ENCODE measurements around the gene RASSF4.

RASSF4 gene

DNA sequence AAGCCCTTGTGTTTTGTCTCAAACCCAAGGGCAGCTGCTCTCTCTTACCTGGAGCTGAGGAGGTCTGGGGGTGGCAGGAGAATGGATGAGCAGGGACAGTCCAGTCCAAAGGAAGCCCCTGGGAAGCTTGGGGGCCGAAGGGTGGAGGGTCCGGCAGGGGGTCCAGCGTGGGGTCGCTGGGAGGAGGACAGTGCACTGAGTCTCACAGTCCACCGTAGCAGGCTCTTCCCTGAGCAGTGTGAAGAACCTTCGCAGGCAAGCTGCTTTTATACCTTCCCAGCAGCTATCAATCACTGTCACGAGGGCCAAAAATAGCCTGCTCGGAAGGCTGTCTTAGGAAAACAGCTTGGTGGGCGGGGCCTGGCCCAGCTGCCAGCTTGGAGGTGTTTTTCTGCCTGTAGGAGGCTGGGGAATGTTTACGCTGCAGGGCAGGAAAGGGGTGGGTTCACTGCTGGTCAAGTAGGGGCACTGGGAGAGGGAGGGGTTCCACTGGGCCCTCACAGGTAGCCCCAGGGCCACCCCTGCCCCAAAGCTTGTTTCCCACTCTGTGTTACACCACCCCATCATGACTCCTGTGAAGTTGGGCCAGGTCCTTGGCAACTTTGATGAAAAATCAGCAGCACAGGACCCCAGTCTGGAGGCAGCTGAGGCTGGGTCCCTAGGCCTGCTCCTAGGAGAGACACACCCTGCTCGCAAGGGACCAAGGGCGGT lies 19.1 kb downstream of the RASSF4 start, which contains the start of gene DEPP1:
Gene DEPP1, minus strand, starts transcription at position 240 of the 711 bp plus-strand sequence. CDS start 779 bp downstream, outside the sequence.
- Mint-ChIP-seq H3K4me3 (no peak within 1 kb of the TSS), H3K4me1 (ENCODE audit: low read depth) (peaks cover 17% of the 10 kb centered on the region), H3K27me3 (peaks cover 5% of the 10 kb centered on the region), H3K27ac (no peak within 1 kb of the TSS), H3K9me3 (no peaks in the 10 kb centered on the region), H3K36me3 (ENCODE audit: low read depth) (no peaks in the 10 kb centered on the region)
- no peak for DNase-seq

DNA sequence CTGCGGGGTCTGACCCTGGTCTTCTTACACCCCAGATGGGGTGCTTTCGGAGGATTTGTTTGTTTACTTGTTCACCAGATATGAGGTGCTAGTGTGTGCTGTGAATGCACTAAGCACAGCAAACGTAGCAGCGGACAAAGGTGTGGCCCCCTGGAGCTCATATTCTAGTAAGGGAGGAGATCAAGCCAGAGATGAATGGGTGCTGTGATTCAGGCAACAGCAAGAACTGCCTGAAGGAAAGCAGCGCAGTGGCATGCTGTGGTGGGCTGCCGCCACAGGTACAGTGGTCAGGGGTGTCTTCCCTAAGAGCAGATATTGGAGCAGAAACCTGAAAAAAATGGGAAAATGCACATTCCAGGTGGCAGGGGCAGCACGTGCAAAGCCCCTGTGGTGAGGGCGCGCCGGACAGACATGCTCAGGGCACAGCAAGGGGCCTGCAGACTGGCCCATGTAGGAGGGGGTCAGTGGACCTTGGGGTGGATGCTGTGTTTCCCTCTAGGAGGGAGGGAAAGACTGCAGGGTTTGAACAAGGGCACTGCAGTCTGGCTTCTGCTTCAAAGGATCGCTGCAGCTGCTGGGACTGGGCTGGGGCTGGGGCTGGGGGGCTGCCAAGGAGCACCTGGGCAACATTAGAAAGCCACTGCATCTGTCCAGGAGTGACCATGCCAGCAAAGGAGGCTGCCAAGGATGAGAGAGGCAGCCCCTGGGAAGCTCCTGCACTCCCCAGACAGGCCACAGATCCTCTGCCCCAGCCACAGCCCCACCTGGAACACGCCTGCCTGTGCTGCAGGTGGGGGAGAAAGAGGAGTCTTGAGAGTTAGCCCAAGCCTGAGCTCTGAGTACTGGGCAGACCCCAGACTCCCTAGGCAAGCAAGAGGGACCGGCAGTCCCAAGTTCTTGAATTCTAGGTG lies 19.9 kb downstream of the RASSF4 start:
- Mint-ChIP-seq H3K36me3 (ENCODE audit: low read depth) (no peaks in the 10 kb centered on the region), H3K4me1 (ENCODE audit: low read depth) (peaks cover 10% of the 10 kb centered on the region), H3K27ac (no peak overlapping the region), H3K9me3 (no peaks in the 10 kb centered on the region), H3K4me3 (no peak overlapping the region), H3K27me3 (peaks cover 5% of the 10 kb centered on the region)
- no peak for DNase-seq

DNA sequence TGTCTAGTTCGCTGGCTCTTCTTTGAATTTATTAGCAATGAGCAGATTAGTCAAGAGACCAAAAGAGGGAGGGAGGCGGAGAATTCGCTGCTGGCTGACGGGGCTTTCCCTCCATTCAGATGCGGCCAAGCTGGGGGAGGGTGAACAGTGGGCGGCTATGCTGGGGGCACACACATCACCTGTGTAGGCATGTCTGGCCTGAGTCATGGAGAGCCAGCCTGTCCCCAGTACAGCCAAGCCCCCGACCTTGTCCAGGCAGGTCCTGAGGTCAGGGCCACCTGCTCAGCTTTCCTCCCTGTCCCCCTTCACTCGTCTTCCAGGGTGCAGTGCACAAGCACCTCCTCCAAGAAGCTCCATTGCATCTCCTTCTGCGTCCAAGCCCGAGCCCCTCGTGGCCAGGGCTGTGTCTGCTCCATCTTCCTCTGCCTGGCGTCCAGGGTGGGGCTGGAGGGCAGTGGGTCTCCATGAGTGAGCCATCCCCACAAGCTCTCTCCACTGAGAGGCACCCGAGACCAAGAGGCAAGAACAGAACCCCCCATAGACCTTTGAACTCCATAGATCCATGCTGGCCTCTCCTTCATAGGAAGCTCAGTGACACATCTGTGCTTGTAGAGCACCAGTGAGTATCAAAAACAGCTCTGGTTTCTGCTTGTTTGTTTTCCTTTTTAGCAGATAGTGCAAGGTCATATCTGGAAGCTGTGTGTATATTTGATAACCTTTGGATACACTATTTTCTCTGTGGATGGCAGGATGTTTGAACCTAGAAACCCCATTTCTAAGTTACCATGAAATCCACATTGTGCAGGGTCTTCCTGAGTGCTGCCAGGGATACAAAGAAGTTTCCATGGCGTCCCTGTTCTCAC lies 20.9 kb downstream of the RASSF4 start:
- no peak for DNase-seq
- Mint-ChIP-seq H3K36me3 (ENCODE audit: low read depth) (no peaks in the 10 kb centered on the region), H3K9me3 (no peaks in the 10 kb centered on the region), H3K27me3 (peaks cover 5% of the 10 kb centered on the region), H3K4me3 (no peak overlapping the region), H3K27ac (no peak overlapping the region), H3K4me1 (ENCODE audit: low read depth) (peaks cover 7% of the 10 kb centered on the region)

DNA sequence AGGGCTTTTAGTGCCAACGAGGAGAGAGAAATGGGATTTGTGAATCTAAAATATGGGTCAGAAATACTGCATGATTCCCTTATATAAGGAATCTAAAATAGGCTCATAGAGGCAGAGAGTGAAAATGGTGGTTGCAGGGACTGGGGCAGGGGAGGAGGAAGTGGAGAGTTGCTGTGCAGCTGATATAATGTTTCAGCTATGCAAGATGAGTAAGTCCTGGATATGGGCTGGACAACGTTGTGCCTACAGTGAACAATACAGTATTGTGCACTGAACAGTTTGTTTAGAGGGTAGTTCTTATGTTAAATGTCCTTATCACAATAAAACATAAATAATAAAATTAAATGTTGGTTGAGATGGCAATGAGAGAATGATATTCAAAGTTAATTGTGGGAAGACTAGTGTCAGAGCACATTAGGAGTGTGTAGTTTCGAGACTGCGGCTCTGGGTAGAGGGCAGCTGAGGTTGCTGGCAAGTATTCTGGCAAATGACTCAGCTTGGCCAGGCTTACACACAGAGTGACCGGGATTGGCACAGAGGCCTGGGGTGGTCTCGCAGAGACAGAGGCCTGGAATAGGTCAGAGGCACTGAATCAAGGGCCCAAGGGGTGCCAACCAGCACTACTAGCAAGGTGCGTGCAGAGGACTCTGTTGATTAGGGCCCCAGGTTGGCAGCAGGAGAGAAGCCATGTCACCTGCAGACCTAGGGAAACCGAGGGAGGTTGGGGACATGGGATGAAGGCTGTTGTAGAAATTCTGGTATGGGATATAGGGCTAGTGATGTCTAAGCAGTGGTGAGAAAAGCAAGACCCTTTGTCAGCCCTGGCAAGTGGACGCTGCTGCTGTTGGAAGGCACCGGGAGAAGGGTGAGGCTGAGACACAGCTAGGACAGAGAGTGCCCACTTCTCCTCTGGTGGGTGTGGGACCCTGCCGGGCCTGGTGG lies 21.8 kb downstream of the RASSF4 start:
- H3K9me3 Mint-ChIP-seq: no peaks in the 10 kb centered on the region
- no peak for DNase-seq
- H3K4me1 Mint-ChIP-seq (ENCODE audit: low read depth): peaks cover 4% of the 10 kb centered on the region
- no peak overlapping the region for H3K27ac Mint-ChIP-seq
- H3K27me3 Mint-ChIP-seq: peaks cover under 1% of the 10 kb centered on the region
- no peaks in the 10 kb centered on the region for H3K36me3 Mint-ChIP-seq (ENCODE audit: low read depth)
- no peak overlapping the region for H3K4me3 Mint-ChIP-seq

DNA sequence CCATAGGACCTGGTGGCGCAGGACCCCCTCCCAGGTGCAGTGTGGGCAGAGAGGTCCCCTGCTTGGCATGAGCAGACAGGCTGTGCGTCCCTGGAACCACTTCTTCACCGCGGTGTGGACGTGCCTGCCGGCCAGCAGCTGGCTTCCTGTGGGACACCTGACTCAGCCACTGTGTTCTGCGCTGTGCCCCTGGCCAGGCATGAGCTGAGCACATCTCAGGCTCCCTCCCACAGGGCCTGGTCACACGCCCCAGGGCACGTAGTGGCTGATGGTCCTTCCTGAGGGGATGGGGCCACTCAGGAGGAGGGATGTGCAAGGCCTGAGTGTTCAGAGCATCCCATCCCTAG lies 22.5 kb downstream of the RASSF4 start:
- Mint-ChIP-seq H3K9me3 (no peaks in the 10 kb centered on the region), H3K27me3 (no peaks in the 10 kb centered on the region), H3K27ac (no peak overlapping the region), H3K4me1 (ENCODE audit: low read depth) (peaks cover 4% of the 10 kb centered on the region), H3K4me3 (no peak overlapping the region), H3K36me3 (ENCODE audit: low read depth) (no peaks in the 10 kb centered on the region)
- no peak for DNase-seq

DNA sequence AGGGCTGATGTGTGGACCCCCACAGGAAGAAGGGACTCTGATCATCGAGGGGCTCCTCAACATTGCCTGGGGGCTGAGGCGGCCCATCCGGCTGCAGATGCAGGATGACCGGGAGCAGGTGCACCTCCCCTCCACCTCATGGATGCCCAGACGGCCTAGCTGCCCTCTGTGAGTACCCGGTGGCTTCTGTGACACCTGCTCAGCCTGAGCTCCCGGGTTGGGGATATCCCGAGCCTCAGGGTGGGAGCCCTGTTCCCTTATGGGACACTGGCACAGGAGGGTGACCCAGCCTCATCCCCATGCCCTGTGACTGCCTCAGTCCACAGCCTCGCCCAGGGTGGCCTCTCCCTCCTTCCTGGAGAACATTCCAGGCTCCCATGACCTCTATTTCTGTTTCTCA lies 22.9 kb downstream of the RASSF4 start:
- Mint-ChIP-seq H3K27ac (no peak overlapping the region), H3K4me3 (no peak overlapping the region), H3K36me3 (ENCODE audit: low read depth) (no peaks in the 10 kb centered on the region), H3K9me3 (no peaks in the 10 kb centered on the region), H3K27me3 (no peaks in the 10 kb centered on the region), H3K4me1 (ENCODE audit: low read depth) (peaks cover 4% of the 10 kb centered on the region)
- no peak for DNase-seq

DNA sequence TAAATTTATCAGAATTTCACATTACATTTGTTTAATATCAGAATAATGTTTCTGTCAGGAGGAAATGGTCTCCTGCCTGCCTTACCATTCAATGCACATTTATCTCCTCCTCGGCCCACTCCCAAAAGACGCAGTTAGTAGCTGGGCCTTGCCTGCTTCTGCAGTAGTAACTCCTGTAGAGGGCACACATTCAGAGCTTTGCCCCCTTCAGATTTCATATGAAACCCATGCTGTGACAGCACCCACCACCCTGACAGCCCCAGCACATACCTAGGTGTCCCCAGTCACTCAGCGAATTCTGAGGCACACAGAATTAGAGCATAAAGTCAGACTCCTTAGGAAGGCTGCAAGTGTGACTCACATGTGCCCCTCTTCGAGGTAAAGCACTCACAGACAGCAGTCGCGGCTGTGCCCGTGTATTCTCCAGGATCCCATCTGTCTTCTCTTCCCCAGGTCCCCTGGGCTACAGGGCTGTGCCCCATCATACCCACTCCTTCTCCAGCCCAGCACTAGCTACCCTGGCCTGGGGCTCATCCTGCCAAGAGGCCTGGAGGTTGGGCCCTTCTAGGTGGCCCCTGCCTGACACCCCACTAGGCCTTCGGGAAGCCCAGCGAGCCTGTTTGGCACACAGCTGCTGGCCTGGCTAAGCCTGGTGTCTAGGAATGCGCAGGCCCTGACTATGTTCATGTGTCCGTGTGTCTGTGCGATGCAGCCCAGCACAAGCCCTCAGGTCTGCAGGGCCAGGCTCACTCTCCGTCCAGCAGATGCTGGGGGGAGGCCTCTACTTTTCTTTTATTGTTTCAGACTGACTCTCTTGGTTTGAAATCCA lies 23.7 kb downstream of the RASSF4 start:
- peaks cover 3% of the 10 kb centered on the region for H3K4me1 Mint-ChIP-seq (ENCODE audit: low read depth)
- no peak overlapping the region for H3K4me3 Mint-ChIP-seq
- peaks cover under 1% of the 10 kb centered on the region for H3K27me3 Mint-ChIP-seq
- H3K27ac Mint-ChIP-seq: no peak overlapping the region
- no peaks in the 10 kb centered on the region for H3K9me3 Mint-ChIP-seq
- no peaks in the 10 kb centered on the region for H3K36me3 Mint-ChIP-seq (ENCODE audit: low read depth)
- no peak for DNase-seq

DNA sequence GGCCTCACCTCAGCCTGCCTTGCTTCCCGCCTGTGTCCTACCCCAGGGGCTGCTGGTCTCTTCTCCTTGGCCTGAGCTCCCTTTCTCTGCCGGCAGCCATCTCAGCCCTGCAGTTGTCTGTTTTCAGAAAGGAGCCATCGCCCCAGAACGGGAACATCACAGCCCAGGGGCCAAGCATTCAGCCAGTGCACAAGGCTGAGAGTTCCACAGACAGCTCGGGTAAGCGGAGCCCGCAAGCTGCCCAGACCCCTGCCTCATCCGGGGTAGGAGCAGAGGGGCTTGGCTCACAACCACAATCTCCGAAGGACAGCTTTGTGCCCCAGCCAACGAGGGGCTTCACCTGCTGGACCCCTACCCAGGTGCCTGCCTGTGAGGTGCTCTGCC lies 24.3 kb downstream of the RASSF4 start:
- DNase-seq: no peak
- H3K27me3 Mint-ChIP-seq: peaks cover 5% of the 10 kb centered on the region
- H3K9me3 Mint-ChIP-seq: no peaks in the 10 kb centered on the region
- no peaks in the 10 kb centered on the region for H3K36me3 Mint-ChIP-seq (ENCODE audit: low read depth)
- no peak overlapping the region for H3K27ac Mint-ChIP-seq
- no peaks in the 10 kb centered on the region for H3K4me1 Mint-ChIP-seq (ENCODE audit: low read depth)
- no peak overlapping the region for H3K4me3 Mint-ChIP-seq

DNA sequence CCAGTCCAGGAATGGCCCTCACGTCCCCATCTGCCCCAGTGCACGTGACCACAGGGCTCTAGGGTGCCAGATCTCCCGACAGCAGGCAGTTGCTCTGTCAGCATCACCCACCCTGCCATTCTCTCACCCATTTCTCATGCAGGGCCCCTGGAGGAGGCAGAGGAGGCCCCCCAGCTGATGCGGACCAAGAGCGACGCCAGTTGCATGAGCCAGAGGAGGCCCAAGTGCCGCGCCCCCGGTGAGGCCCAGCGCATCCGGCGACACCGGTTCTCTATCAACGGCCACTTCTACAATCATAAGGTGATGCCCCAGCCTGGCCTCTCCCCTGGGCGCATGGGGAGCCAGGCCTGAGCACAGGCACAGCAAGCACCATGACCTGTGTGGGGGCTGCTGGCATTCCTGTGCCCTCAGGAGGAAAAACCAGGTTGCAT lies 25.1 kb downstream of the RASSF4 start:
- Mint-ChIP-seq H3K4me1 (ENCODE audit: low read depth) (no peaks in the 10 kb centered on the region), H3K9me3 (no peaks in the 10 kb centered on the region), H3K27me3 (peaks cover 5% of the 10 kb centered on the region), H3K36me3 (ENCODE audit: low read depth) (no peaks in the 10 kb centered on the region), H3K4me3 (no peak overlapping the region), H3K27ac (no peak overlapping the region)
- no peak for DNase-seq

DNA sequence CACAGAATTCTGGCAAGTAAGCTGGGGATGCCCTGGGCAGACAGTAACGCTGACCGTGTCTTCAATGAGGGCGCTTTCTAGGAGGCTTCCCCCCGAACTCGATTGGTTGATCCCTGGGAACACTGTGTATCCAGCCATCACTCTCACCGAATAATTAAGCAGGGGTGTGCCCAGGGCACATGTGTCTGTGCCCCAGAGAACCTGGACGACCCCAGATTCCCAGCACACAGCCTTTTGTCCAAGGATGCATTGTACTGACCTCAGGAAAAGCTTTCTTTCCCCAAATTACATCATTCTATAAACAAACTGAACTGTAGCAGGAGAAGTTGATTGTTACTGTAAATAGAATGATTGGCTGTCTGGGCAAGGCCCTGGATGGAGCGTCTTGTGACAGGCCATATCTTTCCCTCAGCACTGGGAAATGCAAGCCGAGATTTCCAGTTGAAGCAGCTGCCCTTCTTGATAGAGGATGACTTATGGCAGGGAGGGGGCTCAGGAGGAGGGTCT lies 25.6 kb downstream of the RASSF4 start:
- Mint-ChIP-seq H3K27ac (no peak overlapping the region), H3K4me3 (no peak overlapping the region), H3K36me3 (ENCODE audit: low read depth) (no peaks in the 10 kb centered on the region), H3K4me1 (ENCODE audit: low read depth) (no peaks in the 10 kb centered on the region), H3K27me3 (peaks cover 5% of the 10 kb centered on the region), H3K9me3 (no peaks in the 10 kb centered on the region)
- DNase-seq: no peak

DNA sequence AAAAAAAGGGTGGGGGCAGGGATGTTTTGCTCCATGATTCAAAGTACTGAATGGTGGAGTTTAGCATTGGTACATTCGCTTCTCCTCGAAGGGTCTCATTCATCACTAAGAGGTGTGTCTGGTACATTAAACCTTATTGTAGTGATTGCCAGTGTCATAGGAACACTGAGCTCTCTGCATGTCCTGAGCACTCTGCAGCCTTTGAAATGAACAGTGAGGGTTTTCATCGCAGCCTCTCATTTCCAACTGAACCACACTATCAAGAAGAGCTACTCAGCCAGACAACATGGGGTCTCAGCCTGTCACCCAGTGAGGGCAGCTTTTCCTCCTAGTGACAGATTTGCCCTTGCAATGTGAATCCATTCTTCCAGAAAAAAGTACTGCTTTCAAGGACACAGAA lies 26.6 kb downstream of the RASSF4 start:
- no peaks in the 10 kb centered on the region for H3K36me3 Mint-ChIP-seq (ENCODE audit: low read depth)
- no peak for DNase-seq
- peaks cover 5% of the 10 kb centered on the region for H3K27me3 Mint-ChIP-seq
- no peaks in the 10 kb centered on the region for H3K4me1 Mint-ChIP-seq (ENCODE audit: low read depth)
- no peak overlapping the region for H3K4me3 Mint-ChIP-seq
- no peaks in the 10 kb centered on the region for H3K9me3 Mint-ChIP-seq
- H3K27ac Mint-ChIP-seq: no peak overlapping the region

DNA sequence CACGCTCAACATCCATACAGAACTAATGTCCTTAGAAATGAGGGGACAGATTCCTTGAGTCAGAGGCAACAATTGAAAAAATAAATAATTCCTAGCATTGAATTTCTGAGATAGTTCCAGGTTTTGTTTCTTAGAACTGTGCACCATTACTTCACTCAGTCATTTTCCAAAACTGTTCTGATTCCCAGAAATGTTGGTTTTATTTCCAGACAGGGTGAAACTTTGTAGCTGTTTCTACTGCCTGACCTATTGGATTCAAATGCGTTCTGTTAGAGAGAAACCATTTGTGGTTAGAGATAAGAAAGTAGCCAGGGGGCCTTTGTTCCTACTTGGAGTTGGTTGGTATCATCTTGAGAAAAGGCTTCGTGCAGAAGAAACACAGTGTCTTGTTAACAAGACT lies 27.1 kb downstream of the RASSF4 start:
- no peak for DNase-seq
- no peaks in the 10 kb centered on the region for H3K36me3 Mint-ChIP-seq (ENCODE audit: low read depth)
- no peak overlapping the region for H3K27ac Mint-ChIP-seq

More for the DNA sequence above, 27.1 kb downstream of the RASSF4 start:
- Mint-ChIP-seq H3K9me3 (no peaks in the 10 kb centered on the region), H3K4me3 (no peak overlapping the region), H3K4me1 (ENCODE audit: low read depth) (no peaks in the 10 kb centered on the region), H3K27me3 (peaks cover 5% of the 10 kb centered on the region)

Measured in activated T-cell treated with anti-CD3 and anti-CD28 coated beads, Interleukin-2, amount 50 U/mL, for 24 hours (primary cell).